Ishikawa (cell line): Measurements from ENCODE around the gene UQCC5.

Experiments used
- EGR1 ChIP-seq: IDR thresholded peaks from 2 replicates; pipeline ENCODE4 v1.6.1; 2012
- TAF1 ChIP-seq: IDR thresholded peaks from 2 replicates; pipeline ENCODE4 v1.6.1; 2012; ENCODE audit warnings: low read depth, mild to moderate bottlenecking
- ZBTB7A ChIP-seq: IDR thresholded peaks from 2 replicates; pipeline ENCODE4 v1.6.1; 2012; ENCODE audit warnings: low read depth

- TF ChIP-seq TAF1 (no peak), EGR1 (no peak), ZBTB7A (no peak)
Observed at GRCh38 chr3:52547143-52547542, 10.7 kb downstream of the UQCC5 start.
